LNCaP clone FGC (cell line): Measurements from ENCODE around the gene UGT1A8.

Source experiments
- DNase-seq: peaks from one replicate; pipeline ENCODE4 v3.0.0-alpha.2; 2011; ENCODE audit warnings: low read depth
- H3K4me3 ChIP-seq: 2 replicates; pipeline ENCODE4 v1.5.1; 2011; ENCODE audit warnings: mild to moderate bottlenecking, low read depth, low read length, control low read depth
- TF ChIP-seq, protein P1 (sequence below): IDR thresholded peaks from 2 replicates; pipeline ENCODE4 v1.5.1; 2012; ENCODE audit warnings: mild to moderate bottlenecking; ENCODE audit not compliant: control insufficient read depth, insufficient read depth; ENCODE audit errors: extremely low read depth

UGT1A8 gene

DNA sequence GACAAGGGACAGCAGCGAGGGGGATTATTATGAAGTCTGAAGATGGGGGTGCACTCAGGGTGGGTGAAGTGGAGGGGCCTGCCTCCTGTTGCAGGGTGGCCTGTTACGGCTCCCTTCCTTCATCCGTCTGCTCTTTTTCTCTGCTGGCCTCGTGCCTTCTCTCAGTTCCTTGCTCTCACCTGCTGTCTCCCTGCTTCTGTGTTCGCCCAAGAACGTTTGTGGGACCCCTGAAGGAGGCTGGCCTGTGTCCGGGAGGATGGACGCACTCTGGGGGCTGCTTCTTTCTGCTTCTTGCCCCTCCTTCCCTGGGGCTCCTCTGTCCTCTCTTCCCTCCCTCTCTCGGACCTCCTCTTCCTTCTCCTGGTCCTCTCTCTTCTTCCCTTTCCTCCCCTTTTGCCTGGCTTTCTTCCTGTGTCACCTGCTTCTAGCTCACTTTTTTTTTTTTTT is 174.5 kb downstream of the UGT1A8 start:
- no peak for DNase-seq
- TF ChIP-seq, protein P1, sequence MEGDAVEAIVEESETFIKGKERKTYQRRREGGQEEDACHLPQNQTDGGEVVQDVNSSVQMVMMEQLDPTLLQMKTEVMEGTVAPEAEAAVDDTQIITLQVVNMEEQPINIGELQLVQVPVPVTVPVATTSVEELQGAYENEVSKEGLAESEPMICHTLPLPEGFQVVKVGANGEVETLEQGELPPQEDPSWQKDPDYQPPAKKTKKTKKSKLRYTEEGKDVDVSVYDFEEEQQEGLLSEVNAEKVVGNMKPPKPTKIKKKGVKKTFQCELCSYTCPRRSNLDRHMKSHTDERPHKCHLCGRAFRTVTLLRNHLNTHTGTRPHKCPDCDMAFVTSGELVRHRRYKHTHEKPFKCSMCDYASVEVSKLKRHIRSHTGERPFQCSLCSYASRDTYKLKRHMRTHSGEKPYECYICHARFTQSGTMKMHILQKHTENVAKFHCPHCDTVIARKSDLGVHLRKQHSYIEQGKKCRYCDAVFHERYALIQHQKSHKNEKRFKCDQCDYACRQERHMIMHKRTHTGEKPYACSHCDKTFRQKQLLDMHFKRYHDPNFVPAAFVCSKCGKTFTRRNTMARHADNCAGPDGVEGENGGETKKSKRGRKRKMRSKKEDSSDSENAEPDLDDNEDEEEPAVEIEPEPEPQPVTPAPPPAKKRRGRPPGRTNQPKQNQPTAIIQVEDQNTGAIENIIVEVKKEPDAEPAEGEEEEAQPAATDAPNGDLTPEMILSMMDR: no peak
- no peak overlapping the region for H3K4me3 ChIP-seq

DNA sequence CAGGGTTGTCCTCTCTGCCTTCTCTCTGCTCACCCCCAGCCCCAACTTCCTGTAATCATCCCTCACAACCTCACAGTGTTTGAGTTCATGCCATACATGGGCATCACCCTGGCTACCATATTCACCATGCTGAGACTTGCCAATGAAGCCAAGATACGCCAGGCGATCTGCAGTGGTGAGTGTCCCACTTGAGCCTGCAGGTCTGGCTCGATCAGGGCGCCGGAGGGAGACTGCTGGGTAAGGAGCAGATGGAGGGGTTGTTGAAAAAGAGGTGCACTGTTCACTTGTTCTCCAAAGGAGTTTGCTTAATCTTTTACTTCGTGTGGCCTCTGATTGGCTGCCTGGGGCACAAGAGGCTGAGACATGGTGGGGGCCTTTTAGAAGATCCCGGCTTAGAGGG is 175.3 kb downstream of the UGT1A8 start:
- TF ChIP-seq, protein P1: no peak
- no peak for DNase-seq
- no peak overlapping the region for H3K4me3 ChIP-seq

- TF ChIP-seq, protein P1: no peak
- no peak overlapping the region for H3K4me3 ChIP-seq
- DNase-seq: no peak
Measured at GRCh38 chr2:233793465-233794127, 176.2 kb downstream of the UGT1A8 start.

DNA sequence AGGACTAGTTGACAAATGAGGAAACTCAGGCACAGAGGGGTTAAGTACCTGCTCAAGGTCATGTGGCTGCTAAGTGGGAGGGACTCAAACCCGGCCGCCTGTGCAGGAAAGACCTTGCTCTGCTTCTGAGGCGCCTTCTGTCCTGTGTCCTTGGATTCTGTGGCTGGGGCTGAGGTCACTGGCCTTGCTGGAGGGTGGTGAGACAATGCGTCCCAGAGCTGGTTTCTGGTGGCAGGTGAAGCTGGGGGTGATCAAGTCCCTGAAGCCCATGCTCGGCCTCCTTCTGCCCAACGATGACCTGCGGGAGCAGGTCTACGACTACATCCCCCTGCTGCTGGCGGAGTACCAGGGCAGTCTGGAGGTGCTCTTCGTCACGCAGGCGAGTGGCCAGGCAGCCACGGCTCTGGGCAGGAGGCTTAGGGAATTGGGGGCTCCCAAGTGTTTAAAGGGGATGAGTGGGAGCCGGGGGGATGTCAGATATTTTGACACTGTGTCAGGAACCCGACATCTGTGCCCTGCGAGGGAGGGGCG is 176.8 kb downstream of the UGT1A8 start:
- no peak overlapping the region for H3K4me3 ChIP-seq
- DNase-seq: no peak
- TF ChIP-seq, protein P1: no peak

GRCh38 chr2:233795735-233796171 is 178.3 kb downstream of the UGT1A8 start:
- DNase-seq: no peak
- TF ChIP-seq, protein P1: no peak
- no peak overlapping the region for H3K4me3 ChIP-seq

DNA sequence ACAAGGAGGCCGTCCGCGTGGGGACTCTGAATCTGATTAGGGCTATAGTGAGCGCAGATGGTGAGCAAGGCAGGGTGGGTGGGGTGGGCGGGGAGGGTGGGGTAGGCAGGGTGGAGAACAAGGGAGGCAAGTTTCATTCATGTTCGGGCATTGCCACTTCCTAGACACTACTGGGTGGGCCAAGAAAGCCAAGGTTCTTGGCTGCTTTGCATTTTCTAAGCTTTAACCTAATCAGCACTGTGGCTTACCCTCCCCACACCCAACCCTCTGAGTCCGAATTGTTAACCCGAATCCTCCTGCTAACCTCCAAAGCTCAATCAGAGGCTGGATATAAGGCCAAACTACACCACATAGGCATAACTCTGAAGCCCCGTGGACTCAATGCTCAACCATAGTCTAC is 178.8 kb downstream of the UGT1A8 start:
- TF ChIP-seq, protein P1: no peak
- H3K4me3 ChIP-seq: no peak overlapping the region
- DNase-seq: no peak
